GM13976 (cell line): ENCODE data around the gene AP2B1.

ENCODE experiments used
- DNase-seq: peaks from one replicate; pipeline ENCODE4 v3.0.0; 2012; ENCODE audit warnings: low spot score
- CTCF ChIP-seq: IDR thresholded peaks from 2 replicates; pipeline ENCODE4 v1.5.1; 2012; ENCODE audit warnings: borderline replicate concordance, mild to moderate bottlenecking; ENCODE audit not compliant: insufficient read depth; ENCODE audit errors: extremely low read depth, missing control alignments, control extremely low read depth
- in situ Hi-C: fragments of 300-500 bp; cut with MboI; formaldehyde crosslinking; loops from one replicate; pipeline ENCODE4 v1.12.0; 2022; ENCODE audit warnings: low sequenced_read_pairs, mixed read lengths, inconsistent platforms; ENCODE audit not compliant: unreplicated experiment

Gene AP2B1

GRCh38 chr17:35584061-35584460 lies 3.1 kb upstream of the AP2B1 start:
- no peak for TF ChIP-seq CTCF
- in situ Hi-C loops, result no loop called here
- no peak for DNase-seq

- peak; percentile 28 for DNase-seq
- in situ Hi-C loops, result no loop called here
- no peak for TF ChIP-seq CTCF
Measured at GRCh38 chr17:35586569-35587073, 501 bp upstream of the AP2B1 start.

- DNase-seq, result peak; percentile 35
- in situ Hi-C loops, result no loop called here
- no peak for TF ChIP-seq CTCF
Measured at GRCh38 chr17:35588196-35588920, 1.2 kb downstream of the AP2B1 start.

DNA sequence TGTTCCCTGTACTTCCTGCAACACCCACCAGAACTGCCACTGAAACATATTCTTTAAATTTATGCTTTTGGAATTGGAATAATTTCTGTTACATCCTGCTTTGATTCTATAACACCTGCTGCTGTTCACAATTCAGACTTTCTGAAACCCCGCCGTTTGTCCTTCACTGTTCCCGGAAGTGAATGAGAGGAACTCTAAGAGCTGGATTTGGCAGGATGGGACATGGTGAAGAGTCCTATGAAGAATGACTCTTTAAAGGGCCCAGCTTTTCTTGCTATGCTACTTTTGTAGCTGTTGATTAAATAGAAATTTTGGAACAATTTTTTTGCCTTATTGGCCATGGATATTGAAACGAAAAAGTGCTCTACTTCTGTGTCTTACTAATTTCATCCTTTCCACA lies 8.9 kb downstream of the AP2B1 start:
- in situ Hi-C loops, result no loop called here
- no peak for TF ChIP-seq CTCF
- DNase-seq, result no peak

GRCh38 chr17:35596530-35597233 lies 9.6 kb downstream of the AP2B1 start:
- in situ Hi-C loops, result no loop called here
- no peak for DNase-seq
- TF ChIP-seq CTCF, result no peak

- DNase-seq, result no peak
- in situ Hi-C loops, result no loop called here
- TF ChIP-seq CTCF, result no peak
Measured at GRCh38 chr17:35597604-35598003, 10.5 kb downstream of the AP2B1 start.

GRCh38 chr17:35603674-35604073 lies 16.6 kb downstream of the AP2B1 start:
- no peak for TF ChIP-seq CTCF
- DNase-seq, result no peak
- in situ Hi-C loops, result no loop called here
